NOMO-1 treated with dmso at 0.1 percent for 144 hours (cell line): ENCODE results near the gene IP6K2.

Experiments used
- DNase-seq: peaks from one replicate; lab custom pipeline; 2025; ENCODE audit not compliant: unreplicated experiment; lab: John Stamatoyannopoulos, UW

Gene IP6K2

DNA sequence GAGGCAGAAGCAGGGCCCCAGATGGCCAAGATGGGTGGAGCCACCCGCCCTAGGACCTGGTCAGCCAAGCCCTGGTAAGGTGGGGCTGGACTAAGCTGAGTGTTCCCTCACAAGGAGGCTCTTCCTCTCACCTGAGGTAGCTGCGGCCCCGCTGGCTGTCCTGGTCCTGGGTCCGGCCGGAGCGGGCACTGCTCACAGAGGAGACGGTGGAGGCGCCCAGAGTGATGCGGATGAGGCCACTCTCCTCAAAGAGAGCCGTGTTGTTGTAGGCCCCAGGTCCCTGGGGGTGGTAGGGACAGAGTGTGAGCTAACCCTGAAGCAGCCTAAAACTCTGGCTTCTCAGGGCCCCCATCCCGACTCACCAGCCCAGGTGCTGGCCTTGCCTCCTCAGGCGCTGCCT is 74.4 kb downstream of the IP6K2 start:
- DNase-seq: no peak

DNA sequence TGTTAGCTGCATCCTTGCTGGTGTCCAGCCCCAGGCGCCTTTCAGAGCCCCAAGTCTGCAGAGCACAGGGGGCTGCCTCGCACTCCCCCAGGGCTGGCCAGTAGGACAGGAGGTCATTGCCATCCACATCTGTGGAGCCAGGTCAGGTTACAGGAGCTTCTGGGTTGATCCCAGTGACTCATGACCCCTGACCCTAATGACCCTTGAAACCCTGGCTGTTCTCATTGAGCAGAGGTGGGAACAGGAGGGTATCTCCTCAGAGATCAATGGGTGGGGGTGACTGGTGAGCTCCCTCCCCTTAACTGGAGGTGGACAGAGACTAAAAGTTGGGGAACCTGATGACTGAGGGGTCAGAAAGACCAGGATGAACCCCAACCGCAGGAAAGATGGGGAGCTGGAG is 75.6 kb downstream of the IP6K2 start:
- DNase-seq: no peak

DNA sequence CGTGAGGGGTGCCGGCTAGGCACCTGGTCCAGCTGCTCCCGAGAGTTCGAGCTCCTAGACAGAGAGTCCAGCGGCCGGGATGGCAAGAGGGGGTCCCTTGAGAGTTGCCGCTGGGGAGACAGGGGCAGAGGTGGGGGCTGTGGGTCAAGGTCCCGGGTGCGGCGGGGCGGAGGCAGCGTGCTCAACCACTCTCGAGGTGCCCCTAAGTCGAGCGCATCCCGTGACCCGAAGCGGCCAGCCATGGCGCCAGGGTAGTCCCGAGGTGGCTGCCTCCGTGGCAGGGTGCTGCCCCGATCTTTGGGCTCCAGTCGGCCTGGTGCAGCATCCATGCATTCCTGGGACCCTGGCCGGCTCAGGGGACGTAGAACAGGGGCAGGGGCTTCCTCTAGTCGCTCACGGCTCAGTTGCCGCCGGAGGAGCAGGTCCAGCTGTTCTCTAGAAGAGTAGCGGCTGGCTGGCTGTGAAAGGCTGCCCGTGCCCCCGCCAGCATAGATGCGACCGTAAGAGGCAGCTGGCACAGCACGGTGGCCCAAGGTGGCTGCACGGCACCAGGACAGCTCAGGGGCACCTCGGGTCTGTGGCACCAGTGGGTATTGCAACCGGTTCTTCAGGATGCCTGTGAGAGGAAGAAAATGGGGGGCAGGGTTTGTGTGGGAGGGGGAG is 76.9 kb downstream of the IP6K2 start:
- DNase-seq: no peak
